Thyroid gland (tissue), 4 donors: ENCODE data around the gene SPTLC3. TPM values are rescaled to one million over a fixed set of nuclear protein-coding genes. Genes with fewer than 3 reads are reported as not detected.

Source experiments
- DNase-seq, 2 donors: peaks; one replicate each; pipeline ENCODE4 v3.0.0-alpha.2; 2019
- H3K27ac ChIP-seq, 3 donors: fragments of 200-600 bp; sonication (generic); 1 replicate in 2 of 3; 2 replicates in 1 of 3; pipeline ENCODE4 v1.5.1; 2016 to 2019; ENCODE audit warnings: mild to moderate bottlenecking in 1 of 3, moderate library complexity in 1 of 3
- H3K27me3 ChIP-seq: fragments of 200-600 bp; sonication (generic); one replicate; pipeline ENCODE4 v1.5.1; 2019
- H3K36me3 ChIP-seq, 2 donors: fragments of 200-600 bp; sonication (generic); one replicate each; pipeline ENCODE4 v1.5.1; 2016 to 2019
- H3K4me1 ChIP-seq, 2 donors: fragments of 200-600 bp; sonication (generic); one replicate each; pipeline ENCODE4 v1.5.1; 2017 to 2019
- H3K4me3 ChIP-seq, 3 donors: fragments of 200-600 bp; sonication (generic); replicated peaks in 1 of 3; 1 replicate in 2 of 3; 2 replicates in 1 of 3; pipeline ENCODE4 v1.5.1; 2016; ENCODE audit warnings: mild to moderate bottlenecking in 1 of 3
- H3K9me3 ChIP-seq: fragments of 200-600 bp; sonication (generic); one replicate; pipeline ENCODE4 v1.5.1; 2017
- POLR2A ChIP-seq, 2 donors: fragments of 450-650 bp; IDR thresholded peaks; one replicate each; pipeline ENCODE4 v1.6.1; 2017; ENCODE audit warnings: antibody characterized with exemption in 2 of 2, mild to moderate bottlenecking in 2 of 2, moderate library complexity in 1 of 2
- WGBS, 2 donors: methylation state at CpG; one replicate each; pipeline ENCODE4 v1.1.5; 2017; 5-methylcytosine and 5-hydroxymethylcytosine counted together
- intact Hi-C: fragments of 100-400 bp; cut with DNase I; formaldehyde crosslinking; loops from one replicate; pipeline ENCODE4 v1.15.1; 2023
- total RNA-seq, 4 donors: library from RNA; depleted of rRNA; stranded (reverse); fragments of >200 nt; gene quantifications; one replicate each; pipeline ENCODE4 v1.2.3, GENCODE V29; 2016
- TF ChIP-seq, protein P1 (sequence below), 6 experiments: fragments of 200-600 bp in 3 of 6; fragments of 450-650 bp in 3 of 6; sonication (generic) in 3 of 6; IDR thresholded peaks; one replicate each; pipeline ENCODE4 v1.5.1; 2016 to 2019; ENCODE audit warnings: antibody characterized with exemption in 6 of 6, mild to moderate bottlenecking in 2 of 6, inconsistent platforms in 1 of 6, moderate library complexity in 1 of 6

Gene SPTLC3
- total RNA-seq, 4 donors from 2014 or later = 33.8 to 71.5 (median 37.7) TPM

DNA sequence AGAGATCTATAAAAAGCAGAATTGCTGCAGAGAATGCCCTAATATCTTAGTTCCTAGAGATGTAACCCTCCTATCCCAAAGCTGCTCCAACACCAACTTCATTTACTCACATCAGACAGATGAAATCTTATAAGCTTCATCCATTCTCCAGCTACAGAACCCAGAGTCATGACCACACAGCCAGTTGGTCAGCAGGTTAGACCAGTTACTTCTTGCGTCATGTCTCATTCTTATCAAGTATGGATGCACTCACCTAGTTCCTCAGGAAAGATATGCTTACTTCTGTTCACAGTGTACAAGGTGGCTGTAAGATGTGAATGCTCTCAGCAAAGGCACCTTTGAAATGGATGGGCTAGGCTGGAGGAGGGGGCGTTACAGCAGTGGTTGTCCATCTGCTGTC, 164.4 kb downstream of the SPTLC3 start:
- Histone ChIP-seq H3K4me3 (no peak overlapping the region), H3K27me3 (no peaks in the 10 kb centered on the region), H3K4me1 (peaks cover 26 to 28% of the 10 kb centered on the region in 2 donors), H3K9me3 (no peaks in the 10 kb centered on the region), H3K27ac (peak overlapping the region; percentile 68 to 81 (median 81)), H3K36me3 (no peaks in the 10 kb centered on the region)
- intact Hi-C loops = no loop called here
- DNase-seq = no peak
- TF ChIP-seq, protein P1, sequence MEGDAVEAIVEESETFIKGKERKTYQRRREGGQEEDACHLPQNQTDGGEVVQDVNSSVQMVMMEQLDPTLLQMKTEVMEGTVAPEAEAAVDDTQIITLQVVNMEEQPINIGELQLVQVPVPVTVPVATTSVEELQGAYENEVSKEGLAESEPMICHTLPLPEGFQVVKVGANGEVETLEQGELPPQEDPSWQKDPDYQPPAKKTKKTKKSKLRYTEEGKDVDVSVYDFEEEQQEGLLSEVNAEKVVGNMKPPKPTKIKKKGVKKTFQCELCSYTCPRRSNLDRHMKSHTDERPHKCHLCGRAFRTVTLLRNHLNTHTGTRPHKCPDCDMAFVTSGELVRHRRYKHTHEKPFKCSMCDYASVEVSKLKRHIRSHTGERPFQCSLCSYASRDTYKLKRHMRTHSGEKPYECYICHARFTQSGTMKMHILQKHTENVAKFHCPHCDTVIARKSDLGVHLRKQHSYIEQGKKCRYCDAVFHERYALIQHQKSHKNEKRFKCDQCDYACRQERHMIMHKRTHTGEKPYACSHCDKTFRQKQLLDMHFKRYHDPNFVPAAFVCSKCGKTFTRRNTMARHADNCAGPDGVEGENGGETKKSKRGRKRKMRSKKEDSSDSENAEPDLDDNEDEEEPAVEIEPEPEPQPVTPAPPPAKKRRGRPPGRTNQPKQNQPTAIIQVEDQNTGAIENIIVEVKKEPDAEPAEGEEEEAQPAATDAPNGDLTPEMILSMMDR (IDR thresholded peaks at IDR 0.05) = no peak
- no peak for TF ChIP-seq POLR2A (IDR thresholded peaks at IDR 0.05)
- WGBS, 2 donors = 85 to 89% methylated on average over 2 of the region's 2 CpGs

DNA sequence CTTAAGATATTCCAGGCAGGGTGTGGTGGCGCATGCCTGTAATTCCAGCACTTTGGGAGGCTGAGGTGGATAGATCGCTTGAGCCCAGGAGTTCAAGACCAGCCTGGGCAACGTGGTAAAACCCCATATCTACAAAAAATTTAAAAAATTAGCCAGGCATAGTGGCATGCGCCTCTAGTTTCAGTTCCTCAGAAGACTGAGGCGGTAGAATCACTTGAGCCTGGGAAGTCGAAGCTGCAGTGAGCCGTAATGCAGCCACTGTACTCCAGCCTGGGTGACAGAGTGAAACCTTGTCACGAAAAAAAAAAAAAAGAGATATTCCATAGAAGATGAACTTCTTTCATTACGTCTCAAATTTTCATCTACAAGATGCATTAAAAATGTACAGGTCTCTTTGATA, 165.6 kb downstream of the SPTLC3 start:
- Histone ChIP-seq H3K27ac (peak overlapping the region in 2 of 3 donors; percentile 8 to 19), H3K36me3 (no peaks in the 10 kb centered on the region), H3K4me3 (no peak overlapping the region), H3K4me1 (peaks cover 26 to 28% of the 10 kb centered on the region in 2 donors), H3K27me3 (no peaks in the 10 kb centered on the region), H3K9me3 (no peaks in the 10 kb centered on the region)
- WGBS, 2 donors = 86 to 91% methylated on average over 9 of the region's 9 CpGs
- DNase-seq = peak in 1 of 2 donors; percentile 12
- TF ChIP-seq POLR2A (IDR thresholded peaks at IDR 0.05) = no peak
- TF ChIP-seq, protein P1 (IDR thresholded peaks at IDR 0.05) = no peak
- intact Hi-C loops = no loop called here

DNA sequence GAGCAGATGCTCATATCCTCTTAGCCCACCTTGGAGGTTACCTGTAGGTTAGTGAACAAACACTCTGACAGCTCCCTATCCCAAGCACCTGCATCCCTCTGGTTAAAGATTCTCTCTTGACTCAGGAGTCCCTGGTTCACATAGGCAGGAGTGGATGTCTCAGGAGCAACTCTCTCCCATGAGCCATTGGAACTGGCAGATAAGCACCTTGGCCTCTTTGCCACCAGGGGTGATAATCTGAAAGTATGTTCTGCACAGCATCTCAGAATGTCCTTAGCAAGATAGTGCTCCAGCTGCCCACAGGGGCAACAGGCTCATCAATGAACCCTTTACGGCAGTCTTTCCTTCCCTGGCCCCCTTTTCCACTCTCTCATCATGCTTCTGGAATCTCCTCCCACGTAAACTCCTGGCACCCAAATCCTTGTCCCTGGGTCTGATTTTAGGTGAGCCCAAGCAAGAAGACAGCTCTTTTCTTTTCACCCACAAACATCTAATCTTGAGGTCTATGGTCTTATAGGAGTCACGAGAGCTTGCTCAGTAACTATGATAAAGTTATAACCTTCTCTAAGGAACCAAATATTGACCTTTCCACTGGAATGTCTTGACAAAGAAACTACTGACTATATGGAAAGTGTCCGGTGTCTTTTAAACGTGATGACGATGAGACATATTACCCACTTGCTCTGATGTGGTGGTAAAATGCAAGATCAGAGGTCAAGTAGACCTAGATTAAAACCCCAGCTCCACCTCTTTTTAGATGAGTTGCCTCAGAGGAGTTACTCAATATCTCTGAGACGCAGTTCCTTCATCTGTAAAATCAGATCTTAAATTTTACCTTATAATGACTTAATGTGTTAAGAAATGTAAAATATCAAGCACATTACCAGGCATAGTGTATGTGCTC, 172.5 kb downstream of the SPTLC3 start:
- TF ChIP-seq, protein P1 (IDR thresholded peaks at IDR 0.05) = no peak
- no peak for TF ChIP-seq POLR2A (IDR thresholded peaks at IDR 0.05)
- DNase-seq = no peak
- Histone ChIP-seq H3K4me3 (no peak overlapping the region), H3K27ac (no peak overlapping the region), H3K9me3 (no peaks in the 10 kb centered on the region), H3K36me3 (no peaks in the 10 kb centered on the region), H3K27me3 (no peaks in the 10 kb centered on the region), H3K4me1 (no peaks in the 10 kb centered on the region)
- WGBS, 2 donors = 79 to 81% methylated on average over 7 of the region's 7 CpGs
- intact Hi-C loops = no loop called here

DNA sequence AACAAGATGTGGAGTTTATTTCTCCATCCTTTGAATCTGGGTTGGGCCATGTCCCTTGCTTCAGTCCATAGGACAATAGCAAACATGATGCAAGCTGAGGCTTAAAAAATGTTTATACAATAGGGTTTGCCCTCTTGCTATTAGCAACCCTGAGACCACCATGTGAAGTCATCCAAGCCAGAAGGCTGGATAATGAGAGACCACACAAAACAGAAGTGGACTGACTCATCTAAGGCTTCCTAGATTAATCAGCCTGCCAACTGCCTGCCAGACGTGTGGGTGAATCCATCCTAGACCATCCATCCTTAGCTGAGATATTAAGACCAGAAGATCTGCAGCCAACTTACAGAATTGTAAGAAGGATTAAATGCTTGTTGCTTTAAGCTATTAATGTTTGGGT, 174.2 kb downstream of the SPTLC3 start:
- 70 to 88% methylated on average over 1 of the region's 1 CpG for WGBS, 2 donors

More for the DNA sequence above, 174.2 kb downstream of the SPTLC3 start:
- Histone ChIP-seq H3K36me3 (no peaks in the 10 kb centered on the region), H3K9me3 (no peaks in the 10 kb centered on the region), H3K4me3 (no peak overlapping the region), H3K27me3 (no peaks in the 10 kb centered on the region), H3K27ac (no peak overlapping the region), H3K4me1 (no peaks in the 10 kb centered on the region)
- DNase-seq = no peak
- TF ChIP-seq POLR2A (IDR thresholded peaks at IDR 0.05) = no peak
- TF ChIP-seq, protein P1 (IDR thresholded peaks at IDR 0.05) = no peak
- intact Hi-C loops = no loop called here
